PC-9 (cell line): ENCODE measurements around the gene TOX3. TPM values are rescaled to one million over a fixed set of nuclear protein-coding genes. Genes with fewer than 3 reads are reported as not detected.

ENCODE experiments used
- BruUV-seq: library from RNA; stranded (reverse); fragments of 400-500 nt; replicated peaks from 2 replicates; lab custom pipeline; 2021; lab: Mats Ljungman, UMichigan
- CTCF ChIA-PET: fragments of 300-600 bp; sonication (Branson Sonifier 250); formaldehyde crosslinking; loops from one replicate; lab custom pipeline; 2022; ENCODE audit warnings: antibody characterized with exemption; lab: Charles Lee
- POLR2A ChIA-PET: fragments of 300-600 bp; sonication (Branson Sonifier 250); formaldehyde crosslinking; loops from one replicate; lab custom pipeline; 2022; ENCODE audit warnings: antibody characterized with exemption; ENCODE audit not compliant: unreplicated experiment; lab: Charles Lee
- DNase-seq, 2 experiments: peaks; one replicate each; pipeline versions ENCODE4 v3.0.0 to v3.0.0-alpha.2; 2015 to 2022; ENCODE audit warnings: mixed read lengths in 1 of 2
- H2AFZ ChIP-seq: fragments of 200-600 bp; sonication (generic); 2 replicates; pipeline ENCODE4 v1.8.1; 2017; ENCODE audit warnings: antibody characterized with exemption
- H3F3A ChIP-seq: fragments of 200-600 bp; sonication (generic); 2 replicates; pipeline ENCODE4 v1.8.1; 2017; ENCODE audit warnings: antibody characterized with exemption, mild to moderate bottlenecking, low read depth; ENCODE audit not compliant: insufficient read depth
- H3K27ac ChIP-seq: fragments of 200-600 bp; sonication (generic); 2 replicates; pipeline ENCODE4 v1.6.1; 2016; ENCODE audit warnings: mixed run types
- H3K27me3 ChIP-seq: fragments of 200-600 bp; sonication (generic); 2 replicates; pipeline ENCODE4 v1.6.1; 2016; ENCODE audit warnings: low read depth, mixed run types; ENCODE audit not compliant: insufficient read depth
- H3K36me3 ChIP-seq: fragments of 200-600 bp; sonication (generic); 2 replicates; pipeline ENCODE4 v1.6.1; 2016; ENCODE audit warnings: low read depth, mixed run types
- H3K4me1 ChIP-seq: fragments of 200-600 bp; sonication (generic); replicated peaks from 2 replicates; pipeline ENCODE4 v1.6.1; 2016; ENCODE audit warnings: mixed run types; ENCODE audit not compliant: insufficient read depth
- H3K4me2 ChIP-seq: fragments of 200-600 bp; sonication (generic); 2 replicates; pipeline ENCODE4 v1.6.1; 2017; ENCODE audit warnings: mixed run types
- H3K4me3 ChIP-seq: fragments of 200-600 bp; sonication (generic); 2 replicates; pipeline ENCODE4 v1.6.1; 2016; ENCODE audit warnings: mixed run types
- H3K79me2 ChIP-seq: fragments of 200-600 bp; sonication (generic); 2 replicates; pipeline ENCODE4 v1.6.1; 2017; ENCODE audit warnings: low read depth, mixed run types
- H3K9me2 ChIP-seq: fragments of 200-600 bp; sonication (generic); 2 replicates; pipeline ENCODE4 v1.8.1; 2017; ENCODE audit warnings: mild to moderate bottlenecking; ENCODE audit not compliant: insufficient read depth
- H3K9me3 ChIP-seq: fragments of 200-600 bp; sonication (generic); 2 replicates; pipeline ENCODE4 v1.8.1; 2016; ENCODE audit warnings: low read depth; ENCODE audit not compliant: insufficient read depth
- H4K20me1 ChIP-seq: fragments of 200-600 bp; sonication (generic); 2 replicates; pipeline ENCODE4 v1.8.1; 2017; ENCODE audit not compliant: insufficient read depth
- CTCF ChIP-seq: fragments of 200-600 bp; sonication (generic); conservative IDR thresholded peaks from 2 replicates; pipeline ENCODE4 v1.6.1; 2017; ENCODE audit warnings: mixed run types, antibody characterized with exemption, mild to moderate bottlenecking, moderate library complexity
- EZH2 ChIP-seq: fragments of 200-600 bp; sonication (generic); IDR thresholded peaks from 2 replicates; pipeline ENCODE4 v1.8.0; 2017; ENCODE audit warnings: antibody characterized with exemption, low read depth
- intact Hi-C: fragments of 100-400 bp; cut with micrococcal nuclease; formaldehyde crosslinking; loops from one replicate; pipeline ENCODE4 v1.10.0; 2022; ENCODE audit not compliant: unreplicated experiment
- total RNA-seq: library from RNA; stranded (reverse); gene quantifications from 2 replicates; pipeline ENCODE4 v1.2.3, GENCODE V29; 2021

The TOX3 gene
- total RNA-seq, 1 experiment from 2014 or later, result not detected

GRCh38 chr16:52563767-52564611, 17.0 kb upstream of the TOX3 start:
- Histone ChIP-seq H3K27me3 (no peaks in the 10 kb centered on the region), H3K27ac (no peak overlapping the region), H3K4me3 (no peak overlapping the region), H3K36me3 (no peaks in the 10 kb centered on the region), H2AFZ (no peak overlapping the region), H3K4me1 (no peaks in the 10 kb centered on the region), H3K9me3 (no peaks in the 10 kb centered on the region), H3K4me2 (no peak overlapping the region), H3F3A (no peaks in the 10 kb centered on the region), H4K20me1 (no peaks in the 10 kb centered on the region), H3K79me2 (no peaks in the 10 kb centered on the region), H3K9me2 (no peaks in the 10 kb centered on the region)
- no TSS peak for BruUV-seq
- intact Hi-C loops, result no loop called here
- TF ChIP-seq CTCF (no peak), EZH2 (no peak)
- POLR2A ChIA-PET, result no interaction called here
- CTCF ChIA-PET, result no interaction called here
- DNase-seq, result no peak

DNA sequence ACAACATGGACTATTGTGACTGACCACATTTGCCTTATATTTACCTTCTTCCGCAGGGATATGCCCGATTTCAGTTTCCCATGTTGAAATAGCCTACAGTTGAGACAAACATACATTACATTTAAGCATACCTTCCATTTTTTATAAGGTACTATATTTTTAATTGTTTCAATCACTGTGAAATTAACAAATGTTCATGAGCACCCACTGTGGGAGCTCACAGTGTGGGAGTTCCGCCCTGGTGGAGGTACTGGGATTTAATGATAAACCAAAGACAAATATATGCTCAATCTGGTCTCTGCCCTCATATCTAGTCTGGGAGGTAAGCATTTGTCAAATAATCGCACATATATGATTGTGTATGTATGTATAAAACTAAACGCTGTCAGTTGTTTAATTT, 15.8 kb upstream of the TOX3 start:
- Histone ChIP-seq H3K9me3 (no peaks in the 10 kb centered on the region), H3K36me3 (no peaks in the 10 kb centered on the region), H3K27me3 (peaks cover 5% of the 10 kb centered on the region; the same call in 1 of the 2 replicates), H3K4me3 (no peak overlapping the region), H4K20me1 (no peaks in the 10 kb centered on the region), H3K4me1 (no peaks in the 10 kb centered on the region), H3K4me2 (no peak overlapping the region), H3F3A (no peaks in the 10 kb centered on the region), H3K27ac (no peak overlapping the region), H3K79me2 (no peaks in the 10 kb centered on the region), H3K9me2 (no peaks in the 10 kb centered on the region), H2AFZ (no peak overlapping the region)
- ChIA-PET POLR2A (no interaction called here), CTCF (no interaction called here)
- BruUV-seq, result no TSS peak
- no peak for DNase-seq
- TF ChIP-seq EZH2 (no peak), CTCF (no peak)
- intact Hi-C loops, result no loop called here

GRCh38 chr16:52561910-52562741, 15.2 kb upstream of the TOX3 start:
- Histone ChIP-seq H4K20me1 (no peaks in the 10 kb centered on the region), H3K4me1 (no peaks in the 10 kb centered on the region), H3K9me2 (no peaks in the 10 kb centered on the region), H3F3A (no peaks in the 10 kb centered on the region), H3K9me3 (no peaks in the 10 kb centered on the region), H3K4me2 (no peak overlapping the region), H2AFZ (no peak overlapping the region), H3K27ac (no peak overlapping the region), H3K79me2 (no peaks in the 10 kb centered on the region), H3K36me3 (no peaks in the 10 kb centered on the region), H3K4me3 (no peak overlapping the region), H3K27me3 (peaks cover 5% of the 10 kb centered on the region; the same call in 1 of the 2 replicates)
- DNase-seq, result no peak
- no TSS peak for BruUV-seq
- CTCF ChIA-PET, result no interaction called here
- intact Hi-C loops, result no loop called here
- no peak for TF ChIP-seq EZH2
- POLR2A ChIA-PET, result no interaction called here
